Brain microvascular endothelial cell (primary cell): ENCODE data around the gene ZNF654.

ENCODE experiments used
- DNase-seq: peaks from one replicate; pipeline ENCODE4 v3.0.0-alpha.2; 2020
- H3K27ac ChIP-seq: fragments of 250-450 bp; sonication (Bioruptor Pico); 2 replicates; pipeline ENCODE4 v1.5.1; 2020; ENCODE audit warnings: mild to moderate bottlenecking, moderate library complexity
- H3K27me3 ChIP-seq: fragments of 250-450 bp; sonication (Bioruptor Pico); replicated peaks from 2 replicates; pipeline ENCODE4 v1.5.1; 2020; ENCODE audit warnings: mild to moderate bottlenecking
- H3K36me3 ChIP-seq: fragments of 250-450 bp; sonication (Bioruptor Pico); replicated peaks from 2 replicates; pipeline ENCODE4 v1.5.1; 2020; ENCODE audit warnings: mild to moderate bottlenecking
- H3K4me3 ChIP-seq: 2 replicates; pipeline ENCODE4 v1.5.1; 2011; ENCODE audit warnings: low read depth, mild to moderate bottlenecking, control low read depth, low read length, moderate library complexity
- CTCF ChIP-seq: IDR thresholded peaks from 2 replicates; pipeline ENCODE4 v1.5.1; 2011; ENCODE audit warnings: low read depth, mild to moderate bottlenecking, moderate library complexity, low read length, control low read depth, inconsistent platforms; ENCODE audit errors: missing control alignments
- in situ Hi-C: cut with HindIII; loops from 2 replicates; pipeline ENCODE4 v1.10.0; 2017; ENCODE audit warnings: low sequenced_read_pairs, low pct_ligation_motif_present

ZNF654 gene

GRCh38 chr3:88151358-88151757, 92.3 kb downstream of the ZNF654 start:
- TF ChIP-seq CTCF: no peak
- Histone ChIP-seq H3K36me3 (peaks cover 15% of the 10 kb centered on the region), H3K27me3 (no peaks in the 10 kb centered on the region), H3K27ac (no peak overlapping the region), H3K4me3 (peak overlapping the region; percentile 96)
- no peak for DNase-seq
- in situ Hi-C loops: no loop called here

- no peak for TF ChIP-seq CTCF
- no peak overlapping the region for H3K27ac ChIP-seq
- in situ Hi-C loops: no loop called here
- H3K36me3 ChIP-seq: peaks cover 22% of the 10 kb centered on the region
- H3K27me3 ChIP-seq: no peaks in the 10 kb centered on the region
- no peak for DNase-seq
- no peak overlapping the region for H3K4me3 ChIP-seq
Measured at GRCh38 chr3:88152841-88153240, 93.8 kb downstream of the ZNF654 start.

GRCh38 chr3:88166419-88166971, 107.4 kb downstream of the ZNF654 start:
- TF ChIP-seq CTCF: no peak
- H3K27ac ChIP-seq: no peak overlapping the region
- H3K4me3 ChIP-seq: no peak overlapping the region
- H3K27me3 ChIP-seq: no peaks in the 10 kb centered on the region
- no peaks in the 10 kb centered on the region for H3K36me3 ChIP-seq
- in situ Hi-C loops: no loop called here
- no peak for DNase-seq

GRCh38 chr3:88167173-88167572, 108.1 kb downstream of the ZNF654 start:
- H3K36me3 ChIP-seq: no peaks in the 10 kb centered on the region
- in situ Hi-C loops: no loop called here
- no peak for TF ChIP-seq CTCF
- no peaks in the 10 kb centered on the region for H3K27me3 ChIP-seq
- no peak overlapping the region for H3K4me3 ChIP-seq
- no peak for DNase-seq
- H3K27ac ChIP-seq: no peak overlapping the region

- Histone ChIP-seq H3K27me3 (no peaks in the 10 kb centered on the region), H3K4me3 (no peak overlapping the region), H3K27ac (no peak overlapping the region), H3K36me3 (no peaks in the 10 kb centered on the region)
- TF ChIP-seq CTCF: no peak
- in situ Hi-C loops: no loop called here
- no peak for DNase-seq
Measured at GRCh38 chr3:88167704-88168103, 108.6 kb downstream of the ZNF654 start.

- H3K4me3 ChIP-seq: no peak overlapping the region
- DNase-seq: no peak
- H3K36me3 ChIP-seq: no peaks in the 10 kb centered on the region
- no peaks in the 10 kb centered on the region for H3K27me3 ChIP-seq
- H3K27ac ChIP-seq: no peak overlapping the region
- in situ Hi-C loops: no loop called here
- TF ChIP-seq CTCF: no peak
Measured at GRCh38 chr3:88168171-88168570, 109.1 kb downstream of the ZNF654 start.
